RCC 7860 (cell line): ENCODE results near the gene FMR1.

ENCODE experiments used
- DNase-seq: peaks from one replicate; pipeline ENCODE4 v3.0.0-alpha.2; 2015; ENCODE audit warnings: low spot score
- FAIRE-seq: peaks from 2 replicates; lab custom pipeline; 2012; peaks lifted over from hg19 to GRCh38; lab: Jason Lieb, UNC

Gene FMR1

GRCh38 chrX:147914591-147914990, 2.9 kb downstream of the FMR1 start:
- no peak for FAIRE-seq
- no peak for DNase-seq

- FAIRE-seq (no peak), DNase-seq (no peak)
Observed at GRCh38 chrX:147916375-147916968, 4.8 kb downstream of the FMR1 start.

- DNase-seq (peak; percentile 43), FAIRE-seq (peak; percentile 84)
Observed at GRCh38 chrX:147917700-147918695, 6.3 kb downstream of the FMR1 start.

- FAIRE-seq (no peak), DNase-seq (no peak)
Observed at GRCh38 chrX:147920161-147920666, 8.5 kb downstream of the FMR1 start.

GRCh38 chrX:147923605-147924004, 11.9 kb downstream of the FMR1 start:
- DNase-seq (no peak), FAIRE-seq (no peak)

GRCh38 chrX:147927256-147927655, 15.5 kb downstream of the FMR1 start:
- FAIRE-seq (no peak), DNase-seq (no peak)

- FAIRE-seq, result no peak
- no peak for DNase-seq
Observed at GRCh38 chrX:147933815-147934214, 22.1 kb downstream of the FMR1 start.

- no peak for FAIRE-seq
Observed at GRCh38 chrX:147935156-147935758, 23.5 kb downstream of the FMR1 start.

GRCh38 chrX:147945286-147945685, 33.6 kb downstream of the FMR1 start:
- no peak for FAIRE-seq
- DNase-seq, result no peak

More at GRCh38 chrX:147935156-147935758, 23.5 kb downstream of the FMR1 start:
- no peak for DNase-seq

- no peak for FAIRE-seq
- DNase-seq, result no peak
Observed at GRCh38 chrX:147948531-147948930, 36.8 kb downstream of the FMR1 start.

GRCh38 chrX:147950352-147950751, 38.6 kb downstream of the FMR1 start:
- no peak for FAIRE-seq
- DNase-seq, result no peak

- FAIRE-seq (no peak), DNase-seq (no peak)
Observed at GRCh38 chrX:147953976-147954375, 42.3 kb downstream of the FMR1 start.

- FAIRE-seq (no peak), DNase-seq (no peak)
Observed at GRCh38 chrX:147957291-147957690, 45.6 kb downstream of the FMR1 start.

- peak; percentile 22 for DNase-seq
Observed at GRCh38 chrX:147958291-147958690, 46.6 kb downstream of the FMR1 start.

GRCh38 chrX:147960722-147961121, 49.0 kb downstream of the FMR1 start:
- no peak for FAIRE-seq
- no peak for DNase-seq

More at GRCh38 chrX:147958291-147958690, 46.6 kb downstream of the FMR1 start:
- FAIRE-seq, result peak; percentile 46

- DNase-seq (no peak), FAIRE-seq (no peak)
Observed at GRCh38 chrX:147962476-147962875, 50.8 kb downstream of the FMR1 start.

- peak; percentile 49 for DNase-seq
Observed at GRCh38 chrX:147978931-147979330, 67.2 kb downstream of the FMR1 start.

GRCh38 chrX:147981038-147981752, 69.5 kb downstream of the FMR1 start, which contains the start of gene FMR1NB:
TSS of gene FMR1NB (plus strand) at chrX:147981337. CDS start at chrX:147981403, 66 bp downstream.
- no peak for DNase-seq
- no peak for FAIRE-seq

More at GRCh38 chrX:147978931-147979330, 67.2 kb downstream of the FMR1 start:
- peak; percentile 73 for FAIRE-seq
